Testis (tissue), 3 donors: ENCODE measurements around the gene TINAGL1. TPM values are rescaled to one million over a fixed set of nuclear protein-coding genes. Genes with fewer than 3 reads are reported as not detected.

Experiments used
- DNase-seq: peaks from one replicate; pipeline ENCODE4 v3.0.0-alpha.2; 2019
- H3K27ac ChIP-seq, 2 donors: fragments of 200-600 bp; sonication (generic); one replicate each; pipeline ENCODE4 v1.5.1; 2019
- H3K27me3 ChIP-seq: fragments of 200-600 bp; sonication (generic); one replicate; pipeline ENCODE4 v1.5.1; 2019
- H3K36me3 ChIP-seq: fragments of 200-600 bp; sonication (generic); one replicate; pipeline ENCODE4 v1.5.1; 2017; ENCODE audit warnings: low read depth; ENCODE audit errors: missing control alignments
- H3K4me1 ChIP-seq: fragments of 200-600 bp; sonication (generic); one replicate; pipeline ENCODE4 v1.5.1; 2019
- H3K4me3 ChIP-seq, 2 donors: fragments of 200-600 bp; sonication (generic); one replicate each; pipeline ENCODE4 v1.5.1; 2017 to 2019
- H3K9me3 ChIP-seq: fragments of 200-600 bp; sonication (generic); one replicate; pipeline ENCODE4 v1.5.1; 2017
- CTCF ChIP-seq, 3 experiments: fragments of 450-650 bp in 2 of 3; fragments of 200-600 bp in 1 of 3; sonication (generic) in 1 of 3; IDR thresholded peaks; one replicate each; pipeline ENCODE4 v1.5.1; 2016 to 2019; ENCODE audit warnings: antibody characterized with exemption in 3 of 3, mild to moderate bottlenecking in 2 of 3, moderate library complexity in 1 of 3
- POLR2A ChIP-seq: fragments of 450-650 bp; IDR thresholded peaks from one replicate; pipeline ENCODE4 v1.6.1; 2017; ENCODE audit warnings: antibody characterized with exemption, mild to moderate bottlenecking, moderate library complexity
- WGBS, 2 donors: methylation state at CpG; one replicate each; pipeline ENCODE4 v1.1.5; 2018; 5-methylcytosine and 5-hydroxymethylcytosine counted together
- intact Hi-C: fragments of 100-400 bp; cut with DNase I; formaldehyde crosslinking; loops from one replicate; pipeline ENCODE4 v1.15.1; 2023; ENCODE audit warnings: low total_unique reads
- polyA plus RNA-seq: library from polyadenylated mRNA; stranded (reverse); fragments of 350-450 nt; fragmentation: Illumina TruSeq; extraction: RNeasy Lipid Tissue Mini Kit (QIAGEN cat#74804); gene quantifications from one replicate; pipeline ENCODE4 v1.2.3, GENCODE V29; 2014; ENCODE audit warnings: low read depth, low replicate concordance; ENCODE audit not compliant: insufficient read depth
- total RNA-seq, 2 donors: library from RNA; depleted of rRNA; stranded (reverse); fragments of >200 nt; gene quantifications; one replicate each; pipeline ENCODE4 v1.2.3, GENCODE V29; 2016

TINAGL1 gene
- total and polyA plus RNA-seq, 3 donors from 2014 or later: 16.4 to 24.6 (median 23.2) TPM

- TF ChIP-seq CTCF (IDR thresholded peaks at IDR 0.05): no peak
- H3K4me3 ChIP-seq: no peak overlapping the region
- no peak for DNase-seq
- no peaks in the 10 kb centered on the region for H3K36me3 ChIP-seq
- H3K9me3 ChIP-seq: no peaks in the 10 kb centered on the region
- WGBS, 2 donors: 94 to 97% methylated on average over 11 to 20 of the region's 20 CpGs
- H3K27me3 ChIP-seq: no peaks in the 10 kb centered on the region
- intact Hi-C loops: no loop called here
- H3K27ac ChIP-seq: no peak overlapping the region
- H3K4me1 ChIP-seq: peaks cover 10% of the 10 kb centered on the region
Observed at GRCh38 chr1:31620631-31621497, 44.5 kb downstream of the TINAGL1 start.

- no peaks in the 10 kb centered on the region for H3K9me3 ChIP-seq
- H3K36me3 ChIP-seq: no peaks in the 10 kb centered on the region
- intact Hi-C loops: no loop called here
- H3K4me3 ChIP-seq: no peak overlapping the region
- DNase-seq: no peak
- H3K27ac ChIP-seq: no peak overlapping the region
- no peaks in the 10 kb centered on the region for H3K27me3 ChIP-seq
- TF ChIP-seq POLR2A: no peak
- no peak for TF ChIP-seq CTCF (IDR thresholded peaks at IDR 0.05)
- H3K4me1 ChIP-seq: peaks cover 16% of the 10 kb centered on the region
- 83 to 89% methylated on average over 3 to 5 of the region's 5 CpGs for WGBS, 2 donors
Observed at GRCh38 chr1:31621498-31621820, 45.1 kb downstream of the TINAGL1 start.

- WGBS, 2 donors: 82 to 86% methylated on average over 13 to 15 of the region's 15 CpGs
- DNase-seq: no peak
Observed at GRCh38 chr1:31621847-31622730, 45.8 kb downstream of the TINAGL1 start.

GRCh38 chr1:31623365-31623764 lies 47.0 kb downstream of the TINAGL1 start:
- Histone ChIP-seq H3K4me1 (peaks cover 26% of the 10 kb centered on the region), H3K36me3 (no peaks in the 10 kb centered on the region), H3K9me3 (no peaks in the 10 kb centered on the region), H3K27ac (no peak overlapping the region), H3K27me3 (no peaks in the 10 kb centered on the region), H3K4me3 (no peak overlapping the region)
- TF ChIP-seq POLR2A: no peak
- TF ChIP-seq CTCF (IDR thresholded peaks at IDR 0.05): no peak
- WGBS, 2 donors: 96% methylated on average over 12 of the region's 12 CpGs
- no peak for DNase-seq
- intact Hi-C loops: no loop called here

More at GRCh38 chr1:31621847-31622730, 45.8 kb downstream of the TINAGL1 start:
- intact Hi-C loops: no loop called here
- Histone ChIP-seq H3K9me3 (no peaks in the 10 kb centered on the region), H3K36me3 (no peaks in the 10 kb centered on the region), H3K27me3 (no peaks in the 10 kb centered on the region), H3K4me1 (peaks cover 22% of the 10 kb centered on the region), H3K4me3 (no peak overlapping the region), H3K27ac (no peak overlapping the region)
- TF ChIP-seq POLR2A (no peak), CTCF (IDR thresholded peaks at IDR 0.05) (no peak)
